K562 (cell line): ENCODE results near the gene TMEM132D. TPM values are rescaled to one million over a fixed set of nuclear protein-coding genes. Genes with fewer than 3 reads are reported as not detected.

Experiments
- ATAC-seq: fragments of 200-7000 bp; cut with Tn5 transposase; 3 replicates; pipeline ENCODE4 v1.9.1; 2020; ENCODE audit warnings: moderate library complexity
- BruUV-seq: library from RNA; stranded (reverse); fragments of 400-500 nt; replicated peaks from 2 replicates; lab custom pipeline; 2021; lab: Mats Ljungman, UMichigan
- CTCF ChIA-PET: fragments of 300-600 bp; formaldehyde crosslinking; extraction: SDS; loops from one replicate; lab custom pipeline; 2021; ENCODE audit warnings: low intra/inter-chr PET ratio; lab: Yijun Ruan, JAX
- POLR2A ChIA-PET: fragments of 300-600, 350-650 bp; sonication (Branson Sonifier 250); formaldehyde crosslinking; extraction: SDS; loops from one replicate; lab custom pipeline; 2021; ENCODE audit warnings: antibody characterized with exemption, inconsistent platforms; lab: Yijun Ruan, JAX
- DNase-seq, 4 experiments: peaks; one replicate each; pipeline versions ENCODE4 v3.0.0 to v3.0.0-alpha.2; 2011 to 2018; ENCODE audit warnings: low spot score in 3 of 4, mixed read lengths in 3 of 4; ENCODE audit errors: extremely low read depth in 1 of 4
- FAIRE-seq: peaks from 2 replicates; lab custom pipeline; 2011; peaks lifted over from hg19 to GRCh38; lab: Jason Lieb, UNC
- H2AFZ ChIP-seq: 2 replicates; pipeline ENCODE4 v1.6.0; 2011; ENCODE audit warnings: low read depth, low read length, control low read depth, inconsistent platforms
- H3K27ac ChIP-seq: fragments of 200-600 bp; 3 replicates; pipeline ENCODE4 v1.8.0; 2011; ENCODE audit warnings: low read depth, mild to moderate bottlenecking, control low read depth, inconsistent platforms, low read length, moderate library complexity, mixed read lengths; ENCODE audit errors: extremely low read depth
- H3K27me3 ChIP-seq, 2 experiments: fragments of 300-600 bp in 1 of 2; 2 replicates in 1 of 2; 3 replicates in 1 of 2; pipeline versions ENCODE4 v1.6.0 to v1.8.0; 2011; ENCODE audit warnings: inconsistent platforms in 2 of 2, low read length in 2 of 2, mild to moderate bottlenecking in 1 of 2, mixed read lengths in 1 of 2, moderate library complexity in 1 of 2; ENCODE audit not compliant: control insufficient read depth in 2 of 2, insufficient read depth in 2 of 2
- H3K36me3 ChIP-seq: fragments of 300-600 bp; 3 replicates; pipeline ENCODE4 v1.8.0; 2011; ENCODE audit warnings: mild to moderate bottlenecking, low read length, inconsistent platforms; ENCODE audit not compliant: control insufficient read depth, insufficient read depth
- H3K4me1 ChIP-seq, 2 experiments: fragments of 200-600 bp in 1 of 2; replicated peaks in 1 of 2; 2 replicates in 1 of 2; 3 replicates in 1 of 2; pipeline versions ENCODE4 v1.5.1 to v1.8.0; 2011; ENCODE audit warnings: inconsistent platforms in 2 of 2, low read length in 2 of 2, mild to moderate bottlenecking in 1 of 2, mixed read lengths in 1 of 2, moderate library complexity in 1 of 2; ENCODE audit not compliant: control insufficient read depth in 2 of 2, insufficient read depth in 2 of 2
- H3K4me2 ChIP-seq: 2 replicates; pipeline ENCODE4 v1.6.1; 2011; ENCODE audit warnings: low read length, control low read depth, inconsistent platforms, mixed read lengths; ENCODE audit not compliant: insufficient read depth
- H3K4me3 ChIP-seq: fragments of 200-600 bp; sonication (generic), shearing (Covaris generic); 2 replicates; pipeline ENCODE4 v1.5.1; 2016; ENCODE audit warnings: control low read depth, inconsistent platforms
- H3K79me2 ChIP-seq: fragments of 200-600 bp; 3 replicates; pipeline ENCODE4 v1.8.0; 2011; ENCODE audit warnings: low read length, inconsistent platforms; ENCODE audit not compliant: control insufficient read depth, insufficient read depth
- H3K9ac ChIP-seq, 2 experiments: 2 replicates each; pipeline versions ENCODE4 v1.6.0 to v1.6.1; 2011; ENCODE audit warnings: low read depth in 2 of 2, low read length in 2 of 2, control low read depth in 1 of 2, inconsistent platforms in 1 of 2, mild to moderate bottlenecking in 1 of 2, mixed read lengths in 1 of 2; ENCODE audit not compliant: insufficient read depth in 1 of 2
- H3K9me1 ChIP-seq: one replicate; pipeline ENCODE4 v1.6.0; 2011; ENCODE audit warnings: inconsistent platforms, mild to moderate bottlenecking, low read length, moderate library complexity; ENCODE audit not compliant: control insufficient read depth, insufficient read depth
- H3K9me3 ChIP-seq: replicated peaks from 2 replicates; pipeline ENCODE4 v1.5.1; 2011; ENCODE audit warnings: low read depth, low read length, inconsistent platforms; ENCODE audit not compliant: control insufficient read depth, insufficient read depth
- H4K20me1 ChIP-seq: replicated peaks from 2 replicates; pipeline ENCODE4 v1.6.1; 2011; ENCODE audit warnings: low read length, inconsistent platforms, mixed read lengths; ENCODE audit not compliant: control insufficient read depth, insufficient read depth
- ELF4 ChIP-seq: fragments of 450-650 bp; formaldehyde crosslinking; IDR thresholded peaks from 2 replicates; pipeline ENCODE4 v1.4.0; 2022; ENCODE audit warnings: missing genetic modification characterization
- MLX ChIP-seq, 2 experiments: fragments of 450-650 bp in 1 of 2; sonication (generic) in 1 of 2; formaldehyde crosslinking; conservative IDR thresholded peaks; 2 replicates each; pipeline versions ENCODE4 v1.4.0 to v1.8.1; 2020 to 2022; ENCODE audit warnings: mild to moderate bottlenecking in 1 of 2, missing genetic modification reagents in 1 of 2
- PHF8 ChIP-seq: fragments of 200-600 bp; sonication (generic); IDR thresholded peaks from 2 replicates; pipeline ENCODE4 v1.6.1; 2012; ENCODE audit warnings: mixed run types, mild to moderate bottlenecking, inconsistent platforms, low read length, moderate library complexity, borderline replicate concordance
- RFX7 ChIP-seq: fragments of 250-450 bp; sonication (Bioruptor Pico); IDR thresholded peaks from 2 replicates; pipeline ENCODE4 v1.5.1; 2021; ENCODE audit warnings: mild to moderate bottlenecking
- SREBF2 ChIP-seq: sonication (generic); formaldehyde crosslinking; IDR thresholded peaks from 2 replicates; pipeline ENCODE4 v1.4.0; 2020; ENCODE audit warnings: mild to moderate bottlenecking, missing genetic modification reagents
- TOE1 ChIP-seq, 2 experiments: fragments of 450-650 bp in 1 of 2; sonication (generic) in 1 of 2; formaldehyde crosslinking in 1 of 2; IDR thresholded peaks; 2 replicates each; pipeline versions ENCODE4 v1.7.1 to v1.8.0; 2016 to 2022; ENCODE audit warnings: borderline replicate concordance in 2 of 2, mild to moderate bottlenecking in 2 of 2, antibody characterized with exemption in 1 of 2, inconsistent platforms in 1 of 2, low read depth in 1 of 2, missing genetic modification reagents in 1 of 2, moderate library complexity in 1 of 2
- TRIM24 ChIP-seq, 2 experiments: fragments of 450-650 bp; IDR thresholded peaks; 2 replicates each; pipeline ENCODE4 v1.6.1; 2016
- TSHZ1 ChIP-seq: fragments of 250-450 bp; sonication (Bioruptor Pico); IDR thresholded peaks from 2 replicates; pipeline ENCODE4 v1.4.0; 2020; ENCODE audit warnings: mild to moderate bottlenecking, moderate library complexity
- ZC3H4 ChIP-seq: sonication (generic); formaldehyde crosslinking; IDR thresholded peaks from 2 replicates; pipeline ENCODE4 v1.9.0; 2021; ENCODE audit warnings: missing genetic modification reagents, borderline replicate concordance
- ZKSCAN8 ChIP-seq: fragments of 200-800 bp; sonication (Bioruptor generic); IDR thresholded peaks from 2 replicates; pipeline ENCODE4 v1.6.1; 2016; ENCODE audit warnings: missing genetic modification characterization, missing compliant biosample characterization
- ZZZ3 ChIP-seq: fragments of 450-650 bp; IDR thresholded peaks from 2 replicates; pipeline ENCODE4 v1.6.1; 2016; ENCODE audit warnings: antibody characterized with exemption, mild to moderate bottlenecking, moderate library complexity
- WGBS: fragments of 100-300 bp; shearing (Covaris generic); methylation state at CpG from one replicate; pipeline ENCODE4 v1.1.6; 2016; ENCODE audit warnings: low coverage, mixed read lengths; ENCODE audit not compliant: insufficient coverage; ENCODE audit errors: missing lambda C conversion rate; 5-methylcytosine and 5-hydroxymethylcytosine counted together
- in situ Hi-C: fragments of 300-500 bp; cut with MboI; formaldehyde crosslinking; loops from 4 replicates; pipeline ENCODE4 v1.15.0; 2018; ENCODE audit warnings: inconsistent platforms, mixed read lengths
- intact Hi-C: fragments of 100-400 bp; cut with micrococcal nuclease; formaldehyde crosslinking; loops from 2 replicates; pipeline ENCODE4 v1.14.2; 2022
- polyA plus RNA-seq, 8 experiments: library from polyadenylated mRNA; depleted of rRNA in 4 of 8; stranded (reverse) in 5 of 8; unstranded in 3 of 8; fragments of >200 nt; fragmentation: Nextera tagmentation in 2 of 8; fragmentation: Illumina TruSeq in 1 of 8; extraction: Ambion mirVana in 2 of 8; extraction: Trizol in 1 of 8; gene quantifications; 2 replicates each; pipeline versions ENCODE4 v1.2.1 to v1.2.3, GENCODE V29; 2011 to 2014; ENCODE audit warnings: inconsistent platforms in 1 of 8, missing spikeins in 1 of 8
- total RNA-seq, 7 experiments: library from RNA; depleted of rRNA in 6 of 7; stranded (reverse); fragments of >200 nt in 6 of 7; fragmentation: Illumina TruSeq in 2 of 7; extraction: Trizol in 2 of 7; gene quantifications; 2 replicates each; pipeline versions ENCODE4 v1.2.1 to v1.2.3, GENCODE V29; 2011 to 2021; ENCODE audit warnings: low replicate concordance in 1 of 7

Gene TMEM132D
- total and polyA plus RNA-seq, 9 of the 15 experiments (the other 6 are each of a cell fraction or from before 2014, with no cell fraction given), result not detected

GRCh38 chr12:129385637-129385990 is 518.2 kb downstream of the TMEM132D start:
- ATAC-seq, result no peak
- intact Hi-C loops, result no loop called here
- no peak for TF ChIP-seq TSHZ1 (CRISPR knock-in tag)
- no peak for TF ChIP-seq ZC3H4
- TF ChIP-seq SREBF2, result no peak
- TF ChIP-seq ZKSCAN8 (CRISPR knock-in tag), result no peak
- no peak for TF ChIP-seq RFX7
- no peak for TF ChIP-seq ZZZ3
- no peak for TF ChIP-seq TOE1 (IDR thresholded peaks at IDR 0.05; ENCODE audit: borderline replicate concordance)
- no peak for TF ChIP-seq TOE1 (CRISPR knock-in tag; IDR thresholded peaks at IDR 0.05; ENCODE audit: borderline replicate concordance, low read depth)
- TF ChIP-seq TRIM24 (IDR thresholded peaks at IDR 0.05), result no peak
- no peak for TF ChIP-seq MLX (CRISPR knock-in tag; conservative IDR thresholded peaks at IDR 0.05)
- TF ChIP-seq ELF4 (CRISPR knock-in tag), result no peak
- no peak for TF ChIP-seq PHF8
- TF ChIP-seq, all 486 proteins: peak for 0
- Histone ChIP-seq H3K4me3 (no peak overlapping the region), H3K9me1 (no peaks in the 10 kb centered on the region), H3K27me3 (peaks cover 0 to 7% of the 10 kb centered on the region in 2 experiments; a peak in 1 of 5 replicates), H2AFZ (no peak overlapping the region), H4K20me1 (no peaks in the 10 kb centered on the region), H3K9ac (no peak overlapping the region), H3K9me3 (no peaks in the 10 kb centered on the region), H3K4me1 (no peaks in the 10 kb centered on the region), H3K27ac (no peak overlapping the region), H3K36me3 (no peaks in the 10 kb centered on the region), H3K4me2 (no peak overlapping the region), H3K79me2 (no peaks in the 10 kb centered on the region)
- DNase-seq, result no peak
- no peak for FAIRE-seq
- 0% methylated on average over 1 of the region's 1 CpG for WGBS
- in situ Hi-C loops, result no loop called here
- ChIA-PET POLR2A (no interaction called here), CTCF (no interaction called here)
- BruUV-seq, result no TSS peak
